Endothelial cell of umbilical vein (primary cell): Measurements from ENCODE around the gene PRKAR2B. TPM values are rescaled to one million over a fixed set of nuclear protein-coding genes. Genes with fewer than 3 reads are reported as not detected.

ENCODE experiments used
- BruUV-seq: library from RNA; stranded (reverse); fragments of 400-500 nt; replicated peaks from 2 replicates; lab custom pipeline; 2021; lab: Mats Ljungman, UMichigan
- CTCF ChIA-PET: fragments of 300-600, 350-600 bp; sonication (Branson Sonifier 250); formaldehyde crosslinking; loops from one replicate; lab custom pipeline; 2021; ENCODE audit warnings: antibody characterized with exemption, inconsistent platforms; lab: Charles Lee
- POLR2A ChIA-PET: fragments of 300-600, 350-600 bp; sonication (Branson Sonifier 250); formaldehyde crosslinking; loops from one replicate; lab custom pipeline; 2021; ENCODE audit warnings: antibody characterized with exemption, inconsistent platforms; lab: Charles Lee
- DNase-seq: peaks from one replicate; pipeline ENCODE4 v3.0.0-alpha.2; 2011; ENCODE audit warnings: low read depth, low spot score
- FAIRE-seq: peaks from 2 replicates; lab custom pipeline; 2011; peaks lifted over from hg19 to GRCh38; lab: Jason Lieb, UNC
- H2AFZ ChIP-seq: 2 replicates; pipeline ENCODE4 v1.6.0; 2012; ENCODE audit warnings: low read depth, low read length, control low read depth, inconsistent platforms
- H3K27ac ChIP-seq: 2 replicates; pipeline ENCODE4 v1.5.1; 2011; ENCODE audit warnings: low read depth, mild to moderate bottlenecking, control low read depth, low read length, moderate library complexity; ENCODE audit not compliant: insufficient read depth
- H3K27me3 ChIP-seq, 2 experiments: 2 replicates each; pipeline versions ENCODE4 v1.6.0 to v1.6.1; 2011; ENCODE audit warnings: low read length in 2 of 2, mixed read lengths in 1 of 2; ENCODE audit not compliant: control insufficient read depth in 2 of 2, insufficient read depth in 2 of 2
- H3K36me3 ChIP-seq, 2 experiments: 2 replicates in 1 of 2; 3 replicates in 1 of 2; pipeline ENCODE4 v1.5.1; 2011; ENCODE audit warnings: low read length in 2 of 2, mild to moderate bottlenecking in 1 of 2, moderate library complexity in 1 of 2; ENCODE audit not compliant: control insufficient read depth in 2 of 2, insufficient read depth in 2 of 2; ENCODE audit errors: extremely low read depth in 1 of 2
- H3K4me1 ChIP-seq: 3 replicates; pipeline ENCODE4 v1.5.1; 2011; ENCODE audit warnings: mild to moderate bottlenecking, low read length; ENCODE audit not compliant: control insufficient read depth, insufficient read depth; ENCODE audit errors: extremely low read depth
- H3K4me2 ChIP-seq: 2 replicates; pipeline ENCODE4 v1.6.1; 2011; ENCODE audit warnings: low read length, control low read depth, mixed read lengths; ENCODE audit not compliant: insufficient read depth
- H3K4me3 ChIP-seq, 3 experiments: fragments of 200-600 bp in 1 of 3; sonication (generic), shearing (Covaris generic) in 1 of 3; replicated peaks in 1 of 3; 2 replicates each; pipeline ENCODE4 v1.5.1; 2011 to 2016; ENCODE audit warnings: control low read depth in 3 of 3, low read length in 3 of 3, mild to moderate bottlenecking in 2 of 3, inconsistent platforms in 1 of 3, low read depth in 1 of 3, moderate library complexity in 1 of 3; ENCODE audit not compliant: insufficient read depth in 1 of 3
- H3K79me2 ChIP-seq: 2 replicates; pipeline ENCODE4 v1.6.0; 2012; ENCODE audit warnings: low read length, inconsistent platforms; ENCODE audit not compliant: control insufficient read depth, insufficient read depth
- H3K9ac ChIP-seq: replicated peaks from 2 replicates; pipeline ENCODE3; 2011; ENCODE audit warnings: low read length, control low read depth; ENCODE audit not compliant: insufficient read depth; ENCODE audit errors: extremely low read depth
- H3K9me1 ChIP-seq: replicated peaks from 3 replicates; pipeline ENCODE4 v1.6.0; 2011; ENCODE audit warnings: mild to moderate bottlenecking, low read length; ENCODE audit not compliant: control insufficient read depth, insufficient read depth; ENCODE audit errors: extremely low read depth
- H3K9me3 ChIP-seq: replicated peaks from 2 replicates; pipeline ENCODE4 v1.5.1; 2012; ENCODE audit warnings: low read length, inconsistent platforms; ENCODE audit not compliant: control insufficient read depth, insufficient read depth
- H4K20me1 ChIP-seq: replicated peaks from 2 replicates; pipeline ENCODE3; 2011; ENCODE audit warnings: mild to moderate bottlenecking, low read length; ENCODE audit not compliant: control insufficient read depth, insufficient read depth; ENCODE audit errors: extremely low read depth
- EZH2 ChIP-seq: IDR thresholded peaks from 2 replicates; pipeline ENCODE4 v1.6.1; 2012; ENCODE audit warnings: borderline replicate concordance, low read depth, mild to moderate bottlenecking, moderate library complexity, low read length, inconsistent platforms; ENCODE audit not compliant: severe bottlenecking
- FOS ChIP-seq: IDR thresholded peaks from 2 replicates; pipeline ENCODE4 v1.6.1; 2011; ENCODE audit warnings: mild to moderate bottlenecking, low read length, moderate library complexity, borderline replicate concordance; ENCODE audit not compliant: insufficient read depth
- GATA2 ChIP-seq: IDR thresholded peaks from 2 replicates; pipeline ENCODE4 v1.7.0; 2011; ENCODE audit warnings: low read depth, mild to moderate bottlenecking, moderate library complexity, mixed read lengths, low read length; ENCODE audit not compliant: insufficient read length, insufficient read depth
- JUN ChIP-seq: IDR thresholded peaks from 2 replicates; pipeline ENCODE4 v1.6.1; 2011; ENCODE audit warnings: borderline replicate concordance, low read depth; ENCODE audit not compliant: insufficient read length, insufficient read depth
- MYC ChIP-seq: IDR thresholded peaks from one replicate; pipeline ENCODE4 v1.6.1; 2011; ENCODE audit warnings: mild to moderate bottlenecking, low read depth, low read length
- POLR2A ChIP-seq: IDR thresholded peaks from 2 replicates; pipeline ENCODE4 v1.6.1; 2012; ENCODE audit warnings: low read depth, mild to moderate bottlenecking, control low read depth, low read length
- POLR2AphosphoS5 ChIP-seq: IDR thresholded peaks from 2 replicates; pipeline ENCODE4 v1.6.1; 2012; ENCODE audit warnings: low read depth, mild to moderate bottlenecking, control low read depth, low read length, moderate library complexity; ENCODE audit not compliant: insufficient read depth
- dilution Hi-C: fragments of 300-500 bp; cut with MboI; formaldehyde crosslinking; loops from one replicate; pipeline ENCODE4 v1.15.0; 2019; ENCODE audit warnings: low sequenced_read_pairs; ENCODE audit not compliant: extremely low pct_ligation_motif_present
- intact Hi-C: fragments of 100-400 bp; cut with micrococcal nuclease; formaldehyde crosslinking; loops from one replicate; pipeline ENCODE4 v1.10.0; 2022
- polyA plus RNA-seq, 4 experiments: library from polyadenylated mRNA; depleted of rRNA in 3 of 4; stranded (reverse) in 3 of 4; unstranded in 1 of 4; fragments of >200 nt; gene quantifications; 2 replicates each; pipeline versions ENCODE4 v1.2.1 to v1.2.3, GENCODE V29; 2011 to 2012; ENCODE audit warnings: missing spikeins in 1 of 4
- total RNA-seq: library from RNA; stranded (reverse); gene quantifications from 2 replicates; pipeline ENCODE4 v1.2.3, GENCODE V29; 2021
- TF ChIP-seq, protein P1 (sequence below): IDR thresholded peaks from 2 replicates; pipeline ENCODE4 v1.6.1; 2011; ENCODE audit not compliant: insufficient read depth, insufficient read length
- TF ChIP-seq, protein P2 (sequence below), 2 donors: IDR thresholded peaks; 1 replicate in 1 of 2; 2 replicates in 1 of 2; pipeline ENCODE4 v1.5.1; 2011; ENCODE audit warnings: low read length in 2 of 2, mild to moderate bottlenecking in 2 of 2, moderate library complexity in 2 of 2, control low read depth in 1 of 2, inconsistent platforms in 1 of 2, low read depth in 1 of 2; ENCODE audit not compliant: insufficient read depth in 1 of 2; ENCODE audit errors: extremely low read depth in 1 of 2

PRKAR2B gene
- total and polyA plus RNA-seq, 2 donors (not counting 3 experiments of a cell fraction or from before 2014, with no cell fraction given): 10.7 to 39.8 TPM

DNA sequence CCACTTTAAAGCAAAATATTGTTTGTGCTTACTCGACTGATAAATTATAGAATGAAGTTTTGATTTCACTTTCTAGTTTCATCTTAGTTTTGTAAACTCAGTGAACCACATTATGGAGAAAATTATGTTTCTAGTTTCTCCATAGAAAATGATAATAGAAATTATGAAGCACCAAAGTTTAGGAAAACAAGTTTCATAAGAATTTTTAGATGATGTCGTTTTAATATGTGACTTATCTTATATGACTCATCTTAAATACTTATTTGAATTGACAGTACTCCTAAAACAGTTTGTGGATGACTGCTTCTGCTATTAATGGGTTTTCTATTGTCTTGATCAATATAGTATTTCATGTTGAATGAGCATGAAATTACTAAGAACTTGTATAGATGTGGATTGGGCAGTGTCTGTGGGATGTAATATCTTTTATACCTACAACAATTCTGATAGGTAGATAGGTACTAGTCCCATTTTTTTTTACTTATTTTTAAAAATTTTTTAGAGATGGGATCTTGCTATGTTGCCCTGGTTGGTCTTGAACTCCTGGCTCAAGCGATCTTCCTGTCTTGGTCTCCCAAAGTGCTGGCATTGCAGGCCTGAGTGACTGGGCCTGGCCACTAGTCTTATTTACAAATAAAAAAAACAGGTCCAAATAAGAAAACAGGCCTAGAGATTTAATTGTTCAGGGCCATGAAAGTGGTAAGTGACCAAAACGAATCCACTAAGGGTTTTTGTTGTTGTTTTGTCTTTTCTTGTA is 127.9 kb downstream of the PRKAR2B start:
- CTCF ChIA-PET: interaction anchor here (1.2 kb wide), 1 partner anchor 225 kb away, joined by 3 read pairs; no protein-coding TSS in a partner anchor
- Histone ChIP-seq H4K20me1 (peaks cover 11% of the 10 kb centered on the region), H3K36me3 (no peaks in the 10 kb centered on the region), H3K27me3 (no peaks in the 10 kb centered on the region), H3K9me3 (no peaks in the 10 kb centered on the region), H3K4me2 (no peak overlapping the region), H3K4me3 (no peak overlapping the region), H3K79me2 (peaks cover 72% of the 10 kb centered on the region), H3K27ac (no peak overlapping the region), H3K9ac (no peak overlapping the region), H3K4me1 (peaks cover 6% of the 10 kb centered on the region), H2AFZ (no peak overlapping the region), H3K9me1 (no peaks in the 10 kb centered on the region)
- TF ChIP-seq MYC: no peak
- peak; percentile 15 for TF ChIP-seq JUN
- dilution Hi-C loops: no loop called here
- FAIRE-seq: no peak
- POLR2A ChIA-PET: interaction anchor here (0.6 kb wide), 1 partner anchor 1067 kb away, joined by 3 read pairs; no protein-coding TSS in a partner anchor
- intact Hi-C loops: no loop called here
- DNase-seq: no peak
- BruUV-seq: TSS peak; percentile 0

DNA sequence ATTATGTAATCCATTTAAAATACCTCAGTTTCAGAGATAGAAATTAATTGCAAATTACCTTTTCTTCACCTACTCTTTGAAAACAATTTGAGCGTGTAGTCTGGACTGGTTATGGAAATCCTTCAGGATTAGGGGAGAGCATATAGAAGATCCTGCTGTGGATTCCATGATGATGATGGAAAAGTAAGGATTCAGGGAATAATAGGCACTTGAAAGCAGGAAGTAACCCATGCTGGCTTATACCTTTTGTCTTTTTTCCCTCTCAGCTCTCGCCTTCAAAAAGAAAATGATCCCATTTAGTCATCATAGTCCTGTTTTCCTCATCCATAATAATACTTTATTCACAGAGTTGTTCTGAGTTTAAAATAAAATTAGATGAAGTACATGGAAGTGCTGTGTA is 128.7 kb downstream of the PRKAR2B start:
- no peak overlapping the region for H3K9ac ChIP-seq
- no TSS peak for BruUV-seq
- dilution Hi-C loops: no loop called here
- H3K9me1 ChIP-seq: no peaks in the 10 kb centered on the region
- POLR2A ChIA-PET: interaction anchor here (0.6 kb wide), 1 partner anchor 1067 kb away, joined by 3 read pairs; no protein-coding TSS in a partner anchor
- no peak overlapping the region for H3K27ac ChIP-seq
- TF ChIP-seq FOS (no peak), POLR2A (no peak), POLR2AphosphoS5 (no peak), GATA2 (no peak), JUN (no peak), EZH2 (no peak), MYC (no peak)
- TF ChIP-seq, protein P1, sequence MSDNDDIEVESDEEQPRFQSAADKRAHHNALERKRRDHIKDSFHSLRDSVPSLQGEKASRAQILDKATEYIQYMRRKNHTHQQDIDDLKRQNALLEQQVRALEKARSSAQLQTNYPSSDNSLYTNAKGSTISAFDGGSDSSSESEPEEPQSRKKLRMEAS: no peak
- TF ChIP-seq, protein P2, sequence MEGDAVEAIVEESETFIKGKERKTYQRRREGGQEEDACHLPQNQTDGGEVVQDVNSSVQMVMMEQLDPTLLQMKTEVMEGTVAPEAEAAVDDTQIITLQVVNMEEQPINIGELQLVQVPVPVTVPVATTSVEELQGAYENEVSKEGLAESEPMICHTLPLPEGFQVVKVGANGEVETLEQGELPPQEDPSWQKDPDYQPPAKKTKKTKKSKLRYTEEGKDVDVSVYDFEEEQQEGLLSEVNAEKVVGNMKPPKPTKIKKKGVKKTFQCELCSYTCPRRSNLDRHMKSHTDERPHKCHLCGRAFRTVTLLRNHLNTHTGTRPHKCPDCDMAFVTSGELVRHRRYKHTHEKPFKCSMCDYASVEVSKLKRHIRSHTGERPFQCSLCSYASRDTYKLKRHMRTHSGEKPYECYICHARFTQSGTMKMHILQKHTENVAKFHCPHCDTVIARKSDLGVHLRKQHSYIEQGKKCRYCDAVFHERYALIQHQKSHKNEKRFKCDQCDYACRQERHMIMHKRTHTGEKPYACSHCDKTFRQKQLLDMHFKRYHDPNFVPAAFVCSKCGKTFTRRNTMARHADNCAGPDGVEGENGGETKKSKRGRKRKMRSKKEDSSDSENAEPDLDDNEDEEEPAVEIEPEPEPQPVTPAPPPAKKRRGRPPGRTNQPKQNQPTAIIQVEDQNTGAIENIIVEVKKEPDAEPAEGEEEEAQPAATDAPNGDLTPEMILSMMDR (IDR thresholded peaks at IDR 0.05; ENCODE audit: extremely low read depth in 1 of 2, insufficient read depth in 1 of 2, low read depth in 1 of 2, low read length in 2 of 2): no peak
- H3K4me2 ChIP-seq: no peak overlapping the region
- H3K79me2 ChIP-seq: peaks cover 78% of the 10 kb centered on the region
- FAIRE-seq: no peak
- no peaks in the 10 kb centered on the region for H3K9me3 ChIP-seq
- intact Hi-C loops: no loop called here
- CTCF ChIA-PET: no interaction called here
- H3K4me1 ChIP-seq: peaks cover 6% of the 10 kb centered on the region
- no peak overlapping the region for H3K4me3 ChIP-seq
- H3K36me3 ChIP-seq: no peaks in the 10 kb centered on the region
- no peaks in the 10 kb centered on the region for H3K27me3 ChIP-seq
- no peak overlapping the region for H2AFZ ChIP-seq
- H4K20me1 ChIP-seq: peaks cover 13% of the 10 kb centered on the region
- no peak for DNase-seq
